Thyroid gland (tissue), 4 donors: ENCODE data around the gene DCAF5. TPM values are rescaled to one million over a fixed set of nuclear protein-coding genes. Genes with fewer than 3 reads are reported as not detected.
A peak's percentile ranks its signal among the peaks of the same experiment; 100 is the strongest.

Source experiments
- DNase-seq, 2 donors: peaks; one replicate each; pipeline ENCODE4 v3.0.0-alpha.2; 2019
- H3K27ac ChIP-seq, 3 donors: fragments of 200-600 bp; sonication (generic); 1 replicate in 2 of 3; 2 replicates in 1 of 3; pipeline ENCODE4 v1.5.1; 2016 to 2019; ENCODE audit warnings: mild to moderate bottlenecking in 1 of 3, moderate library complexity in 1 of 3
- H3K27me3 ChIP-seq: fragments of 200-600 bp; sonication (generic); one replicate; pipeline ENCODE4 v1.5.1; 2019
- H3K36me3 ChIP-seq, 2 donors: fragments of 200-600 bp; sonication (generic); one replicate each; pipeline ENCODE4 v1.5.1; 2016 to 2019
- H3K4me1 ChIP-seq, 2 donors: fragments of 200-600 bp; sonication (generic); one replicate each; pipeline ENCODE4 v1.5.1; 2017 to 2019
- H3K4me3 ChIP-seq, 3 donors: fragments of 200-600 bp; sonication (generic); replicated peaks in 1 of 3; 1 replicate in 2 of 3; 2 replicates in 1 of 3; pipeline ENCODE4 v1.5.1; 2016; ENCODE audit warnings: mild to moderate bottlenecking in 1 of 3
- H3K9me3 ChIP-seq: fragments of 200-600 bp; sonication (generic); one replicate; pipeline ENCODE4 v1.5.1; 2017
- CTCF ChIP-seq, 6 experiments: fragments of 200-600 bp in 3 of 6; fragments of 450-650 bp in 3 of 6; sonication (generic) in 3 of 6; IDR thresholded peaks; one replicate each; pipeline ENCODE4 v1.5.1; 2016 to 2019; ENCODE audit warnings: antibody characterized with exemption in 6 of 6, mild to moderate bottlenecking in 2 of 6, inconsistent platforms in 1 of 6, moderate library complexity in 1 of 6
- POLR2A ChIP-seq, 2 donors: fragments of 450-650 bp; IDR thresholded peaks; one replicate each; pipeline ENCODE4 v1.6.1; 2017; ENCODE audit warnings: antibody characterized with exemption in 2 of 2, mild to moderate bottlenecking in 2 of 2, moderate library complexity in 1 of 2
- WGBS, 2 donors: methylation state at CpG; one replicate each; pipeline ENCODE4 v1.1.5; 2017; 5-methylcytosine and 5-hydroxymethylcytosine counted together
- intact Hi-C: fragments of 100-400 bp; cut with DNase I; formaldehyde crosslinking; loops from one replicate; pipeline ENCODE4 v1.15.1; 2023
- total RNA-seq, 4 donors: library from RNA; depleted of rRNA; stranded (reverse); fragments of >200 nt; gene quantifications; one replicate each; pipeline ENCODE4 v1.2.3, GENCODE V29; 2016

The DCAF5 gene
- total RNA-seq, 4 donors from 2014 or later: 36.0 to 53.6 (median 38.9) TPM

GRCh38 chr14:69129264-69129880, 23.5 kb downstream of the DCAF5 start:
- Histone ChIP-seq H3K4me1 (peaks cover 29 to 42% of the 10 kb centered on the region in 2 donors), H3K9me3 (no peaks in the 10 kb centered on the region), H3K4me3 (no peak overlapping the region), H3K27ac (peak overlapping the region in 2 of 3 donors; percentile 6 to 32), H3K36me3 (no peaks in the 10 kb centered on the region), H3K27me3 (no peaks in the 10 kb centered on the region)
- intact Hi-C loops: no loop called here
- DNase-seq: peak; percentile 74 to 81
- TF ChIP-seq CTCF (IDR thresholded peaks at IDR 0.05): peak; percentile 74 to 93 (median 88)
- no peak for TF ChIP-seq POLR2A (IDR thresholded peaks at IDR 0.05)
- WGBS, 2 donors: 12% methylated on average over 7 of the region's 7 CpGs

DNA sequence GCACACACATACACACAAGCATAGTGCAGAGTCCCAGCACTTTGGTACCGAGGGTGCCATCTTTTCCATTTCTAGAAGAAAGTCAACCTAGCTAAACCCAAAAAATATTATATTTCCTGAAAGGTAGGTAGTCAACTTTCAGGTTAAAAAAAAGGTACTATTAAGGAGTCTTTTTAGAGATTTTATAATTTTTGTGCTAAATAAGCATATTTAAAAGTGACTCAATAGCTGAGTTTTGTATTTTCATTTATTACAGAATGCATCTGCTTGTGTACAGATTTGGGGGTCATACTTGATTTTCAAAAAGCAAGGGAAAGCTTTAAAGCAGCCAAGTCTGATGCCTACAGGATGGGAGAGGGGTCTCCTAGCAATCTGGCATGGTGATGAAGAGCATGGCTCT, 34.6 kb downstream of the DCAF5 start:
- Histone ChIP-seq H3K4me3 (no peak overlapping the region), H3K36me3 (peaks cover 21 to 27% of the 10 kb centered on the region in 2 donors), H3K9me3 (no peaks in the 10 kb centered on the region), H3K27ac (no peak overlapping the region), H3K27me3 (no peaks in the 10 kb centered on the region), H3K4me1 (no peaks in the 10 kb centered on the region)
- 97 to 100% methylated on average over 1 of the region's 1 CpG for WGBS, 2 donors
- intact Hi-C loops: no loop called here
- no peak for DNase-seq
- TF ChIP-seq CTCF (IDR thresholded peaks at IDR 0.05) (no peak), POLR2A (IDR thresholded peaks at IDR 0.05) (no peak)

DNA sequence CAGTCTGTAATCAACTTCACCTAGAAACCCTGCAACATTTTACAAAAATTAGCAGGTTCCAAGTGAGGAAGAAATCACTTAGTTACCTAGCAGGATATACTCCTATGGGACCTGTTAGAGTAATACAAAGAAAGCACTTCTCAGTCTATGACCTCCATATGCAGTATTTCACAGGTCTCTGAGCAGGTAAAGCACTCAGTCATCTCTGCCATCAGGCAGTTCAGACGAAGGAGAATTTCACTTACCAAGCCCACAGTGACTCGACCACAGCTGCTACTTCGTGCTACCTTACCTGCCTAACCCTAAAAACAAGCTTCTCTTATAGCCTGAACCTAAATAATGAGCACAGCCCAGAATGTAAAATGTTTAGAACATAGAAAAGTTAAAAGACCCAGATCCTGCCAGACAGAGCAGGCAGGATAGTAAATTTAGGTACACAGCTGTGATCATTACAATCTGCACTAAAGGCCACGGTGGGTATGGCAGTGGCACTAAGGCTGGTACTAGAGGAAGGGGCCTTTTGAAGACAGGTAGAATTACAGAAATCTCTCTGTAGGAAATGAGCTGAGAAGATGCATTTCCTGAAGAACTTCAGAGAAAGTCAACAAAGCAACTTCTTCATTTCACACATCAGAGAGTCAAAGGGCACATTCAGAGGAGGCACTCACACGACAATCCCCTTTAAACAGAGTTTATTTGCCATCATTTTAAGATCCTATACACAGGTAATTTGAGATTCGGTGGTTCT, 35.7 kb downstream of the DCAF5 start:
- intact Hi-C loops: no loop called here
- H3K4me1 ChIP-seq: no peaks in the 10 kb centered on the region
- TF ChIP-seq POLR2A (IDR thresholded peaks at IDR 0.05) (no peak), CTCF (IDR thresholded peaks at IDR 0.05) (no peak)
- no peak overlapping the region for H3K27ac ChIP-seq
- H3K27me3 ChIP-seq: no peaks in the 10 kb centered on the region
- no peak for DNase-seq
- 84 to 85% methylated on average over 6 of the region's 6 CpGs for WGBS, 2 donors
- no peak overlapping the region for H3K4me3 ChIP-seq
- H3K36me3 ChIP-seq: peaks cover 21 to 27% of the 10 kb centered on the region in 2 donors
- no peaks in the 10 kb centered on the region for H3K9me3 ChIP-seq

- Histone ChIP-seq H3K4me1 (no peaks in the 10 kb centered on the region), H3K36me3 (peaks cover 13 to 27% of the 10 kb centered on the region in 2 donors), H3K27me3 (no peaks in the 10 kb centered on the region), H3K27ac (no peak overlapping the region), H3K9me3 (no peaks in the 10 kb centered on the region), H3K4me3 (no peak overlapping the region)
- TF ChIP-seq CTCF (IDR thresholded peaks at IDR 0.05) (no peak), POLR2A (IDR thresholded peaks at IDR 0.05) (no peak)
- WGBS, 2 donors: 93 to 96% methylated on average over 3 of the region's 3 CpGs
- no peak for DNase-seq
- intact Hi-C loops: no loop called here
Observed at GRCh38 chr14:69115407-69116185, 37.3 kb downstream of the DCAF5 start.
